BE2C (cell line): ENCODE data around the gene ECE2.

Experiments
- DNase-seq: peaks from one replicate; pipeline ENCODE4 v3.0.0-alpha.2; 2020
- H3K27me3 ChIP-seq: fragments of 250-450 bp; sonication (Bioruptor Pico); 2 replicates; pipeline ENCODE4 v1.5.1; 2020; ENCODE audit warnings: mild to moderate bottlenecking
- H3K36me3 ChIP-seq: fragments of 250-450 bp; sonication (Bioruptor Pico); 2 replicates; pipeline ENCODE4 v1.5.1; 2020; ENCODE audit warnings: mild to moderate bottlenecking
- H3K4me1 ChIP-seq: fragments of 250-450 bp; sonication (Bioruptor Pico); 2 replicates; pipeline ENCODE4 v1.5.1; 2020
- H3K4me3 ChIP-seq: 2 replicates; pipeline ENCODE4 v1.5.1; 2011; ENCODE audit warnings: low read depth, low read length
- H3K9me3 ChIP-seq: fragments of 250-450 bp; sonication (Bioruptor Pico); 2 replicates; pipeline ENCODE4 v1.5.1; 2020
- CTCF ChIP-seq: IDR thresholded peaks from 2 replicates; pipeline ENCODE4 v1.5.1; 2012; ENCODE audit warnings: mild to moderate bottlenecking, low read depth, low read length

Gene ECE2

GRCh38 chr3:184317201-184317600, 41.4 kb downstream of the ECE2 start:
- no peak for TF ChIP-seq CTCF
- H3K4me1 ChIP-seq: peaks cover 19% of the 10 kb centered on the region
- peaks cover 68% of the 10 kb centered on the region for H3K36me3 ChIP-seq
- no peaks in the 10 kb centered on the region for H3K9me3 ChIP-seq
- H3K4me3 ChIP-seq: no peak overlapping the region; the same call in 1 of the 2 replicates
- no peaks in the 10 kb centered on the region for H3K27me3 ChIP-seq
- DNase-seq: no peak

- no peaks in the 10 kb centered on the region for H3K9me3 ChIP-seq
- H3K27me3 ChIP-seq: no peaks in the 10 kb centered on the region
- H3K36me3 ChIP-seq: peaks cover 93% of the 10 kb centered on the region
- H3K4me1 ChIP-seq: peaks cover 19% of the 10 kb centered on the region
- TF ChIP-seq CTCF: no peak
- no peak overlapping the region; the same call in 1 of the 2 replicates for H3K4me3 ChIP-seq
- peak; percentile 92 for DNase-seq
Observed at GRCh38 chr3:184320104-184320445, 44.3 kb downstream of the ECE2 start.

- H3K36me3 ChIP-seq: peaks cover 97% of the 10 kb centered on the region
- peaks cover 15% of the 10 kb centered on the region for H3K4me1 ChIP-seq
- no peaks in the 10 kb centered on the region for H3K27me3 ChIP-seq
- no peaks in the 10 kb centered on the region for H3K9me3 ChIP-seq
- no peak for TF ChIP-seq CTCF
- no peak for DNase-seq
- H3K4me3 ChIP-seq: no peak overlapping the region
Observed at GRCh38 chr3:184321666-184322065, 45.8 kb downstream of the ECE2 start.

- Histone ChIP-seq H3K4me1 (peaks cover 12% of the 10 kb centered on the region), H3K4me3 (no peak overlapping the region), H3K27me3 (no peaks in the 10 kb centered on the region), H3K9me3 (no peaks in the 10 kb centered on the region), H3K36me3 (peaks cover 97% of the 10 kb centered on the region)
- no peak for TF ChIP-seq CTCF
- no peak for DNase-seq
Observed at GRCh38 chr3:184322731-184323487, 47.1 kb downstream of the ECE2 start.

- no peaks in the 10 kb centered on the region for H3K27me3 ChIP-seq
- peaks cover 8% of the 10 kb centered on the region for H3K4me1 ChIP-seq
- H3K9me3 ChIP-seq: no peaks in the 10 kb centered on the region
Observed at GRCh38 chr3:184323696-184324095, 47.9 kb downstream of the ECE2 start.

More at GRCh38 chr3:184323696-184324095, 47.9 kb downstream of the ECE2 start:
- no peak overlapping the region for H3K4me3 ChIP-seq
- DNase-seq: no peak
- TF ChIP-seq CTCF: no peak
- peaks cover 97% of the 10 kb centered on the region for H3K36me3 ChIP-seq
